HG02943 (cell line): ENCODE data around the gene LRCH3.

Experiments used
- ATAC-seq: cut with Tn5 transposase; IDR thresholded peaks from one replicate; pipeline ENCODE4 v1.9.1; 2021; ENCODE audit warnings: mild to moderate bottlenecking, low read depth, moderate library complexity; ENCODE audit not compliant: unreplicated experiment

Gene LRCH3

DNA sequence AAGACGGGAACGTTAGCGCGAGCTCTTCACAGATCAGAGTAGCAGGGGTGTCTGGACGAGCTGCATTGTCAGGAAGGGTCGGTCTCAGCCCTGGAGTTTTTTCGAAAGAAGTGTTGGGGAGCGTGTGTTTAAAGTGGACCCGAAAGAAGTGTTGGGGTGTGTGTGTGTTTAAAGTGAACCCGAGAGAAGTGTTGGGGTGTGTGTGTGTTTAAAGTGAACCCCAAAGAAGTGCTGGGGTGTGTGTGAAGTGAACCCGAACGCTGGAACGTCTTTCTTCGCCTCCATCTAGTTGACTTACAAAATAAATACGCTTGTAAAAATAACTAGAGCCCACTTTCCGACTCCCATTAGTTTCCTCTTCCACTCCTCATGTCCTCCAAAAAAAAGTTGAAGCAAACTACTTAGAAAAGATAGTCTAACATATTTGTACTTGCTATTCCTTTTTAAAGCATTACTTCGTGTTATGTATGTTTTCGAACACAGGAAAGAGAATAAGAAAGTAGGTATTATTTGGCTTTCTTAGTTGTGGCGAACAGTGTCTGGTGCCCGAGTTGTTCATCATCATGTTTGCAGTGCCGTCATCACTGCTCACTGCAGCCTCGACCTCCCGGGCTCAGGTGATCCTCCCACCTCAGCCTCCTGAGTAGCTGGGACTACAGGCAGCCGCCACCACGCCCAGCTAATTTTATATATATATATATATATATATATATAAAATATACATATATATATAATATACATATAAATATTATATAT is 1.0 kb downstream of the LRCH3 start:
- peak; percentile 28 for ATAC-seq

DNA sequence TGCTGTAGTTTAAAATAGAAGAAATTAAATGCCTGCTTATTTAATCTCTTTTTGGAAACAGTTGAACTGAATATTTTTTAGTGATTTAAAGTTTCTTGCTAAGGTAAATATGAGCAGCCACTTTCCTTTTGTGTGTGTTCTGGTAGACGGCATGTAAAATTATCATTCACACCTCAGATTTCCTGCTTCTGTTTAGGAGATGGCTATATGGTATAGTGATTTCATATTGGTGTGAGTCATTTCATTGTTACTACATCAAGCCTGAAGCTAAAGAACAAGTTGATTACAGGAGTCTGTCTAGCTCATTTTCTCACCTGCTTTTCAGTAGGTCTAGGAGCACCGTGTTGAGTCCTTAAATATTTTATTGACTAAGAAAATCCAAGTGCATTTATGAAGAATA is 2.2 kb downstream of the LRCH3 start:
- no peak for ATAC-seq

- ATAC-seq, result no peak
These were observed 3.1 kb downstream of the LRCH3 start for GRCh38 chr3:197794115-197794514.

GRCh38 chr3:197795200-197795599 is 4.1 kb downstream of the LRCH3 start:
- ATAC-seq, result no peak

- no peak for ATAC-seq
These were observed 5.0 kb downstream of the LRCH3 start for GRCh38 chr3:197796087-197796486.

- no peak for ATAC-seq
These were observed 7.8 kb downstream of the LRCH3 start for GRCh38 chr3:197798863-197799262.

- no peak for ATAC-seq
These were observed 9.3 kb downstream of the LRCH3 start for GRCh38 chr3:197800379-197800778.

- ATAC-seq, result no peak
These were observed 11.1 kb downstream of the LRCH3 start for GRCh38 chr3:197801891-197802778.

- no peak for ATAC-seq
These were observed 11.9 kb downstream of the LRCH3 start for GRCh38 chr3:197802779-197803459.

GRCh38 chr3:197804511-197804910 is 13.5 kb downstream of the LRCH3 start:
- no peak for ATAC-seq

- no peak for ATAC-seq
These were observed 17.0 kb downstream of the LRCH3 start for GRCh38 chr3:197807969-197808587.

- no peak for ATAC-seq
These were observed 18.4 kb downstream of the LRCH3 start for GRCh38 chr3:197809356-197810020.

DNA sequence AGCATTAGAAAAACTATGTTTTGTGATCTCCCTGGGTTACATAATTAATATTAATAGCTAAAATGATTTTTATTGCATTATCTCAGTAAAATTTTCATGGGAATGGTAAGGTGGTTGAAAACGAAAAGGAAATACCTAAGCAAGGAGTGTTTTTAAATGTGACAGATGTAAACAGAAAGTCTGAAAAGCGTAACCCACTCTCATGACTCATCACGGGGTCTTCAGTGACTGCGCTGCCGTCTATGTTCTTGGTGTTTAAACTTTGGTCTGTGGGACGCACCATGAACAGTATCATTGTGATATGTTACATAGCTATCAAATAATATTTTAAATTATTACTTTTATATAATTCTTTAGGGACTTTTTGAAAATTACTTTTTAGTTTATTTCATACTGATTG is 19.8 kb downstream of the LRCH3 start:
- no peak for ATAC-seq

DNA sequence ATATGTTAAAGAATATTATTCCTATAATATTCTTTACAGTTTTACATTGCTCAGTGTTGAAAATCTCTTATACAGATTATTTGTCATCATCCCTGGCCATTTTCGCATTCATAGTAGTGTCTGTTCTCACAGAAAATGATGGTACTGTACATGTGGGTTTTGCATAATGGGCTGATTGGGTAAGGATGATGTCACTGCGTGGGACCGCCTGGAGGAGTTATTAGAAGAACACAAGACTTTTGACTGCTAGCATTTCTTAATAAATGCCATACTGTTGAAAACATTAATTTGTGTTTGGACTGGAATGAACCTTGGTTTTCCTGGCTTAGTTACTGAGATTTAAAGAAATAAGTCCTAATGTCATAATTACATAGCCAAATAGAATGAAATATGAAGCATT is 20.3 kb downstream of the LRCH3 start:
- no peak for ATAC-seq

DNA sequence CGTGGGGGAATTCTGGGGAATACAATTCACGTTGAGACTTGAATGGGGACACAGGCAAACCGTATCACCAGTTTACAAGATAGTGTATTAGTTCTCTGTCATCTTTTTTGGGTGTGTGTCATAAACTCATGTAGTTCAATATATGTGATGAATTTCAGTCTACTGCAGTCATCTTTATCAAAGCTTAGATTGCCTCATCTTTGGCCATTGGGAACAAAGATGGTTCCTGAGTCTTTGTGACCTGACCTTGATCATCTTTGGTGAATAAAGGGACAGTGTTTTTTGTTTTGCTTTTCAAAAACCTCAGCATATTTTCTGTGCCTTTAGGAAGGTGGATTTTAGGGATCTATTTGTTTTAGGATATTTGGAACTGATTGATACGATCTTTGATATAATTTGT is 23.3 kb downstream of the LRCH3 start:
- ATAC-seq, result no peak

GRCh38 chr3:197820550-197821335 is 29.7 kb downstream of the LRCH3 start:
- no peak for ATAC-seq

GRCh38 chr3:197829397-197830045 is 38.5 kb downstream of the LRCH3 start:
- no peak for ATAC-seq

GRCh38 chr3:197830308-197830966 is 39.4 kb downstream of the LRCH3 start:
- ATAC-seq, result no peak

- no peak for ATAC-seq
These were observed 39.9 kb downstream of the LRCH3 start for GRCh38 chr3:197830967-197831313.
